CD4-positive, alpha-beta T cell treated with Interleukin-17A for 1 hour (primary cell): ENCODE data around the gene FLAD1.
A peak's percentile ranks its signal among the peaks of the same experiment; 100 is the strongest.
"Not testable (repeated sequence)": the region's sequence is repeated elsewhere in the genome, so short reads cannot be mapped to it uniquely, and the experiment has no call there.

ENCODE experiments used
- DNase-seq: peaks from one replicate; pipeline ENCODE4 v3.0.0-alpha.2; 2020

FLAD1 gene

DNA sequence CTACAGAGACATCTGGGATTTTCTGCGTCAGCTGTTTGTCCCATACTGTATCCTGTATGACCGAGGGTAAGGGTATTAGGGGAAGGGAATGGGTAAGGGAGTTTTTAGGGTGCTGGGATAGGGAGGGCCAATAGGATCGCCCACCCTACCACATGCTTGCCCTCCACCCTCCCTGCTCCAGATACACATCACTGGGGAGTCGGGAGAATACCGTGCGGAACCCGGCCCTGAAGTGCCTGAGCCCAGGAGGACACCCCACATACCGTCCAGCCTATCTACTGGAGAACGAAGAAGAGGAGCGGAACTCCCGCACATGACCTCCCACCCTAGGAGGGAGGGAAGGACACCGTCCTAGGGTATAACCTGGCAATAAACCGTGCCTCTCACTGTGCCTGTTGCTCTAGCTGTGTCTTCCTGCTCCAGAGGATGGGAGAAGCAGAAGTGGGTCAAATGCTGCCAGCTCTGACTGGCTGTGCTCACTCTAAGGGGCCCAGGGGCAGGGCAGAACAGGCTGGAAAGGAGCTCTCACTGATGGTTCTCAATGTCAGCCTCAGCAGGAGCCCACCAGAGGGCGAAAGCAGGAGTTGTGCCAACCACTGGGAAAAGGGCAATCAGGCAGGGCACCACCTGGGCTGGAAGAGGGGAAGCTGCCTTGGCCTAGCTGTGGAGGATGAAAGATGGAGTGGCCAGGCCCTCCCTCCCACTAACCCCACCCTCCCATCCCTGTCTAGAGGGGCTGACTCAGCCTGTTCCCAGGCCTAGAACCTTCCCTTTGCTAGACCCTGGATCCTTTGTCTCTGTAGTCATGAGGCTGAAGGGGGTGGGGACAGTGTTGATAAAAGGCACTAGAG lies 9.8 kb downstream of the FLAD1 start:
- no peak for DNase-seq

DNA sequence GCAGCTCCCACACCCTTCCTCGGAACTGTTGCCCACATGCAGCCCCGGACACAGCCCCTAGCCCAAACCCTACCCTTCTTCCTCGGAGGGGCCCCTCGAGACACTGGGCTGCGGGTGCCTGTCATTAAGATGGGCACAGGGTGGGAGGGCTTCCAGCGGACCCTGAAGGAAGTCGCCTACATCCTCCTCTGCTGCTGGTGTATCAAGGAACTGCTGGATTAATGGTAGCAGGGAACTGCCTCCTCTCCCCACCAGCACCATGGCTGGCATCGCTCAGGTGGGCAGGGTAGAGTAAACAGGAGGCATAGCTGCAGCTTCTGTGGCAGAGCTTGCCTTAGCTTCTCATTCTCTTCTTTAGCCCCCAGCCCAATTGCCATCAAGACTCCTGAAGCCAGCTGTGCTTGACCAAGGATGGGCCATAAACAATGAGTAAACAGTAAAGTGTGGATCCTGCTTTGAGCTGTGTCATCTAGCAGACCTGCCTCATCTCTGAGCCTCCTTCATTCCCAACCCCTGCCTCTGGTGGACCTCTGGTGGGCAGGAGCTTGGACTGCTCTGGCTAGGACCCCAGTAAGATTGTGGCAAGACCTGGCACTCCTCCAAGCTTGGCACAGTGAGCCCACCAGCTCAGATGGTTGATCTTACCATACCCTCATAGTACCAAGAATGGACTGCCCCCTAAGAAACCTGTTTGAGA lies 10.6 kb downstream of the FLAD1 start, which contains the start of gene LENEP:
Gene LENEP, plus strand, starts transcription at position 15 of the 697 bp plus-strand sequence. Its CDS starts 22 bp downstream, at position 37.
- no peak for DNase-seq

DNA sequence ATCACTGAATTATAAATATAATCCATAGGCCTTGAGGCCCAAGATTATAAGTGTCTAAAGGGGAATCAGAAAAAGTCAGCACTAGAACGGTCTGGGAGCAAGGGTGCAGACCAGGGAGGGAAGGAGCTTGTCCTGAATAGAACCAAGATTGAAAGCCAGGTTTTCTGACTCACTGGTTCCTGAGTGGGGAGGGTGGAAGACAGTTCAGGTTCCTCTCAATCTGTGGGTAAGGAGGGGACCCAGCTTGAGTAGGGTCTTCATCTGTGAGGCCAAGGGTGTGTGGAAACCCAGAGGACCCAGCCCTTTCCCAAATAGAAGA lies 11.1 kb downstream of the FLAD1 start:
- no peak for DNase-seq

DNA sequence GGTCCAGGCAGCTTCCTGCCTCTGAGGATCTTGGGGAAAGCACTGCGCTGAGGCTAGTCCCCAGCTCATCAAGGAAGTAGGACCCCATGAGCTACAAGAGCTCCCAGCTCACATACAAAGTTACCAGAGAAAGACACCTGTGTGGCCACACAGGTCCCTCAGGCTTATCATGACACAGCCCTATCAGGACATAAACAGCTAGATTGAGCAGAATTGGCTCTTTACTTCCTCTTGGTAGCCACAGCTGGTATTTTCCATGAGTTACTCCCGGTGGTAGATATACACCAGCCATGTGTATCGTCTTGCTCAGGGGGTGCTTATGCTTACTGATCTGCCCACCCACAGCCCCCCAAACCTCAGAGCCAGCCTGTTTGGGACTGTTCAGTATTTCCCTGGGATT lies 11.4 kb downstream of the FLAD1 start:
- DNase-seq, result no peak

DNA sequence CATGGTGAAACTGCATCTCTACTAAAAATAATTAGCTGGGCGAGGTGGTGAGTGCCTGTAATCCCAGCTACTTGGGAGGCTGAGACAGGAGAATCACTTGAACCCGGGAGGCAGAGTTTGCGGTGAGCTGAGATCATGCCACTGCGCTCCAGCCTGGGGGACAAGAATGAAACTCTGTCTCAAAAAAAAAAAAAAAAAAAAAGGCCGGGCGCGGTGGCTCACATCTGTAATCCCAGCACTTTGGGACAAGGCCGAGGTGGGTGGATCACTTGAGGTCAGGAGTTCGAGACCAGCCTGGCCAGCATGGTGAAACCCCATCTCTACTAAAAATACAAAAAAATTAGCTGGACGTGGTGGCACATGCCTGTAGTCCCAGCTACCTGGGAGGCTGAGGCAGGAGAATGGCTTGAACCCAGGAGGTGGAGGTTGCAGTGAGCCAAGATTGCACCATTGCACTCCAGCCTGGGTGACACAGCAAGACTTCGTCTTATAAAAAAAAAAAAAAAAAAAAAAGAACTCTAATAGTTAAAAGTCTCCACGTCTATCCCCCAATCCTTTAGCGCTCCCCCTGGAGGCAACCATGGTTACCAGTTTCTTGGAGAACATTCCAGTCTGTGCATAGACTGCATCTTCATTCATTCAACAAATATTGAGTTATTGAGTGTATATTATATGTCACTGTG lies 12.3 kb downstream of the FLAD1 start:
- not testable (repeated sequence) for DNase-seq

DNA sequence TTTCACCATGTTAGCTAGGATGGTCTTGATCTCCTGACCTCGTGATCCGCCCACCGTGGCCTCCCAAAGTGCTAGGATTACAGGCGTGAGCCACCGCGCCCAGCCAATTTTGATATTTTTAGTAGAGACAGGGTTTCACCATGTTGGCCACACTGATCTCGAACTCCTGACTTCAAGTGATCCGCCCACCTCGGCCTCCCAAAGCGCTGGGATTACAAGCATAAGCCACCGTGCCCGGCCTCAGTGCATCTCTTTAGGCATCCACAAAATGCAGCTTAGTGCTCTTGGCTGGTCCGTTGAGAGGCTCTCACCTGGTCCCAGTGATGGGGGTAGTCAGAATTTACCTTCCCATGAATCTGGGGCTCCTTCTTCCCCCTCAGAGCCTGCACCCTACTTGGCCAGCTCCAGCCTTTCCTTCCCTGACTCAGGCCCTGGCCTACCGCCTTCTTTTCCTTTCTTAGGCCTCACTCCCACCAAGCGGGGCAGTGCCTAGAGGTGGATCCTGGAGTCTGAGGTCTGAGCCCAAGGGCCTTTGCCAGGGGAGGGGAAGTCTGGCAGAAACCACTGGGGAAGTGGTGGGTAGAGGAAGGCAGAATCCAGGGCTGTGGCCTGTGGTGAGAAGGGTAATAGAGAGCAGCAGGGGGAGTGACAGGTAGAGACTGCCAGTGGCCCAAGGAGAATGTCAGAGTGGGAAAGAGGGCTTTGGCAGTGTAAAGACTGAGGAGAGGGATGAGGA lies 14.0 kb downstream of the FLAD1 start:
- no peak for DNase-seq

DNA sequence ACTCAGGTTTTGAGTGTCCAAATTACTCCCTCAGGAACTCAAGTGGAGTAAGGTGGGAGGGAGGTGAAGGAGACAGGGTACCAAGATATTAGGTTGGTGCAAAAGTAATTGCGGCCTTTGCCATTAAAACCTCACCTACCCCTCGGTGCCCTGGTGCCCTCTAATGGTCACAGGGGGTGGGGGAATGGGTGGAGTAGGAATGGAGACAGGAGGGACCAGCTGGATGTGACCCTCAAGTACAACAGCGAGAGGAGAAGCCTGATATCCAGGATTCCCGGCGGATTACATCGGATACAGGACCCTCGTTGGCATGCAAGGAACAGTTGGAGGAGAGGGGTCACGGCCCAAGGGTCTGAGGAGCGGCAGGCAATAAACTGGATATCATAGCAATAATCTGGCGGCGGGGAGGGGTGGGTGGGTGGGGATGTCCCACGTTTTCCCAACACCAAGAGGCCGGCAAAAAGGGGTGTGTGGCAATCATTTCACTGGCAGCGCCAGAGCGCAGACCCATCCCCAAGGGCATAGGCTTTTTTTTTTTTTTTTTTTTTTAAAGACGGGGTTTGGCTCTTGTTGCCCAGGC lies 15.1 kb downstream of the FLAD1 start:
- DNase-seq, result no peak

DNA sequence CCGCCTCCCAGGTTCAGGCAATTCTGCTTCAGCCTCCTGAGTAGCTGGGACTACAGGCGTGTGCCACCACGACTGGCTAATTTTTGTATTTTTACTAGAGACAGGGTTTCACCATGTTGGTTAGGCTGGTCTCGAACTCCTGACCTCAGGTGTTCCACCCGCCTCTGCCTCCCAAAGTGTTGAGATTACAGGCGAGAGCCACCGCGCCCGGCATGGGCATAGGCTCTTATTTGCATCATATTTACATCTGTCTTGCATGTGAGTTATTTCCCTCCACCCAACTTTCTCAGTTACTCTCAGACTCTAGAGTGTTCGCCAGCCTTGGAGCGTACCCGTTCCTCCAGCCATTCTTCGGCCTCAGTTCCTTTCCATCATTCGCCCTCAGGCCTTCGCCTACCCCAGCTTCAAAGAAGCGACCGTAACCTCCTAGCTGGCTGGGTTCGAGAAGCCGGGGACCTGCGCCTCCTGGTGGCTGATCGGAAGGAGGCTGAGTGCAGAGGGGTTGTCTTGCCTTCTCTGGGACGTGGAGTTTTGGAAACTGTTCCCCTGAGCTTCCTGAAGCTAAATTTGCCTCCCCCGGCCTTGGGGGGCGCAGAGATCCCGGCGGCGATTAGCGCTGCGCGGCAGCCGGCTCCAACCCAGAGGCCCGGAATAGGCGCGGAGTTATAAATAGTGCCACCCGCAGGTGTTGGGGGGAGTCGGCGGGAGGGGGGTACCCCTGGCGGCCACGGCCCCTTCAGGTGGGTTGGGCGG lies 15.8 kb downstream of the FLAD1 start:
- DNase-seq, result peak; percentile 81

DNA sequence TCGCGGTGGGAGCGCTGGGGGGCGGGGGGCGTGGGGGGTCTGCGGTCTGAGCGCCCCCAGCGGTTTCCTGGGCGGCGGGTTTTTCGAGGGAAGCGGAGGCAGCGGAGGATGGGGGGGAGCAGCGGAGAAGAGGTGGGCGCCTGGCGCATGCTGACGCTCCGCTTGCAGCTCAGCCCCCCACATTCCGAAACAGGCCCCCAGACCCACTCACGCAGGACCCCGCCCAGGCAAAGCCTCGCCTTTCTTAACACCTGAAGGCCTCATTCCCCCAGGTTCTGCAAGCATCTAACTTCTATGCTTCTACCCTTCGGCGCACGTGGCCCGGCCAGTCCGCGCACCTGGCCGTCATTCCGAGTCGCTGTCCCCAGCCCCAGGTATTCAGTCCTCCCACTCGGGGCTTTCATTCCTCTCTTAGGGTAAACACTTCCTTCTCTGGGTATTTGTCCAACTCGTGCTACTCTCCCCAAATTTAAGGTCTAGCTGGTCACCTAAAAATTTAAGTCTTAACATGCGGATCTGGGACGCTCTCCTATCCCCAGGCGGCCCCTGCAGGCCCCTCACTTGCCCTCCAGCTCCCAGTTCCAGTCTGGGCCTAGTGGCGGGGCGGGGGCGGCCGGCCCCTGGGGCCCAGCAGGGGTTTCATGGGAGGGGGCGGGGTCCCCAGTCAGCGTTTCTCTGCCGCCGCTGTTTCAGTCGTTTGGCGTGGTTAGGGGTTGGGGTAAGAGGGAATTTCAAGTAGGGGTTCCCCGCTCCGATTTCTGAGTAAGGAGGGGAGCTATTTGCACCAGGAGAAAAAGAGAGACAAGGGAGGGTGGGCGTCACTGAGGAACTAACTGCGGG lies 16.6 kb downstream of the FLAD1 start:
- DNase-seq, result peak; percentile 54

DNA sequence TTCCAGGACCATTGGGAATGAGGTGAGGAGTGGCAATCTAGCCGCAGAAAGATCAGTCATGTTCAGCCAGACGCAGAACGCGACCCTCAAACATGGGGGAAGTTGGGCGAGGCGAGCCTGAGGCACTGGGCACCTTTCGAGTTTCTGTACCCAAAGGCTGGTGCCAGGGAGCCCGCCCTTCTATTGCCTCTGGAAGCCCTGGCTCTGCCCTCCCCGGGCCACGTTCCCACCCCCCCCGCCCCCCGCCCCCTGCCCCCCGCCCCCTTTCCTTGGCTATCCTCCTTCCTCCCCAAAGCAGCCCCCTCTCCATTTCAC lies 17.2 kb downstream of the FLAD1 start:
- no peak for DNase-seq

DNA sequence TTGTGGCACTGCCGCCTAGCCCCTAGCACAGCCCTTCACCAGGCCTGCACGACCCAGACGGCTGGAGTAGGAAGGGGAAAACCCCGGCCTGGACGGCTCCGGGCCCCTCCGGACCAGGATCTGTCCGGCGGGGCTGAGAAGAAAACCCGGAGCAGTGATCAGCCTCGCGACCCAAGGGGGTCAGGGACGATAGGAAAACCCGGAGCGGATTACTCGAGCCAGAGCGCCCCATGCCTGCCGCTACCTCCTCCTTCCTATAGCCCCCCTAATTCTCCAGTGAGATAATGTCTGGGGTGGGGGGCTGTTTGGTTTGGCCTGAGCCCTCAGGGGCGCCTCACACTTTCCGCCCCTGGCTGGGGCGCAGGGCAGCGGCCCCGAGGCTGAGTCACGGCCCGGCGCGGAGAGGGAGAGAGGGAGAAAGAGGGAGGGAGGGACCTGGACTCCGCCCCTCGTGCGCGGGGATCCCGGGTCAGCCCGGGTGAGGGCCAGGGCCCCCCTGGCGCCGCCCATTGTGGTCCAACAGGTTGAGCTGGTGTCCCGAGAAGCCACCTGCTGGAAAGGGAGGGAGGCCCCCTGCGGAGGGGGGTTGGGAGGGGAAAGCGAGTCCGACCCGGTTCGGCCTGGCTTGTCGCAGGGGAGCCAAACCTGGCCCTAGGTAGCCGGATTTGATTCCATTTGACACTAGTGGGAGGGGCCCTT lies 17.7 kb downstream of the FLAD1 start:
- DNase-seq, result peak; percentile 83

DNA sequence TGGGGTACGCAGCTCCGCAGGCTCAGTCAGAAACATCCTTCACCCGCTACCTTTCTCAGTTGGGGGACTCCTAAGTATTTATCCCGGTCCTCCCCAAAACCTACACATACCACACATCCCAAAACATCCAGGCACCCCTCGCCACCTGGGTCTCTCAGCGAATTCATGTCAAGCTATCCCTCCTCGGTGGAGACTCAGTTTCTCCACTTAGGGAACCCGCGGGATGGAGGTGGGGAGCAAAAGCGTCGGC lies 18.2 kb downstream of the FLAD1 start:
- DNase-seq, result no peak

DNA sequence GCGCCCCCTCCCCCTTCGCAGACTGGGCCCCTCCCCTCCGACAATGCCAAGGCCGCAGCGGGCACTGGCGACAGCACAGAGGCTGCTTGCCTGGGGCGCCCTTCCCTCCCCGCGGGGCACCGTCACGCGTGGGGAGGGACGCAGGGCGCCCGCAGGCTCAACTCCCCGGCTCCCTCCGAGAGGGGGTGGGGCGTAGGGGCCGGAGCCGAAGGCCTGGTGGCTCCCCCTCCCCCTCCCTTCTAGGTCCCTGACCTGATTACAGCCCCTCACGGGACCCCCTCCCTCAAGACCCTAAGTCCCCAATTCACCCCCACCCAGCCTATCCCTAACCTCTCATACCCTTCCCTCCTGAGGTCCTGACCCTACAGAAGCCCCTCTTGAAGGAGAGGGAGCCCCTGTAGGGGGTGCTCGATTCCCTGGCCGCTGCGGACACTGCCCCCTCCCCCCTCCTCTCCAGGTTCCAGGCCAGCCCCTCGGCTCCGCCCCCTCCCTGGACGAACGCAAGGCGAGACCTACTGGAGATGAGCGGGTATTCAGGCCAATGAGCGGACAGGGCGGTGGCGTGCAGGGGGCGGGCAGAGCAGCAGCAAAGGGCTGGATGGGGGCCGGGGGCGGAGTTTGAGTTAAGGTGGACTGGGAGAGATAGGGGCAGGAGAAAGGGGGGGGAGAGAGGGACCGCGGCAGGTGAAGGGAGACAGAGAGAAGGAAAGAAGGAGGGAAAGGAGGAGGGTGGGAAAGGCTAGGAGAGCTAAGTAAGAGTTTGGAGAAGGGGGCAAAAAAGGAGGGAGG lies 18.7 kb downstream of the FLAD1 start:
- peak; percentile 98 for DNase-seq

DNA sequence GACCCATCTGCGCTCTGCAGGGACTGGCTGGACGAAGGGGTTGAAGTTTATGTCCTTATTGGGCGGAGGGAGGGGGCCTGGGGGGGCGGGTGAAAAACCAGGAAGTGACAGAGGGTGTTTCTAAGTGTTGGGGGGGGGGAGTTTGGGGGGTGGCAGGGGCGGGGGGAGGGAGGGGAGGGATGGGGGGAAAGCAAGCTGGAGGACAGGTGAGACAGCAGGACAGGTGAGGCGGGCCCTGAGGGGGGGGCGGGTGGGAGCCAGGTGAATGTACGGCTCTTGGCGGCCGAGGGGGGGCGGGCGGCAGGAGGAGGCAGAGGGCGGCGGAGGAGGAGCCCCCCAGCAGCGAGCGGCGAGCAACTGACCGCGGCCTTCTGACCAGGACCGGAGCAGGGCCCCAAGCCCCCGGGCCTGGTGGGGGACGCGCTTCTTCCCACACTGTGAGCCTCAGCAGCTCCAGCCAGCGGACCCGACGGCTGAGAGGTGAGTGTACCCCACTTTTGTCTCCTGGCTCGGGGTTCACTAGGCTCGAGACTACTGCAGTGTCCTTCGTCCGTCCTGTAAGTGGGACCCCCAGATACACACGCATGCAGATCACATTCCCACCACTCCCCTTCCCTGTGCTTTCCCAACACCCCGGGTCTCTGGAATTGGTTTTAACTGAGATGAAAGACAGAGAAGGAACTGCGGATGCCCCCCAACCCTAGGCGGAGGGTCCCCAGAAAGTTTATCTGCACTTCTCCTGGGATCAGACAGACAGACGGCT lies 19.5 kb downstream of the FLAD1 start, which contains the start of gene ZBTB7B:
Gene ZBTB7B, plus strand, starts transcription at position 339 of the 763 bp plus-strand sequence. CDS start 11,859 bp downstream, outside the sequence.
- DNase-seq, result no peak

DNA sequence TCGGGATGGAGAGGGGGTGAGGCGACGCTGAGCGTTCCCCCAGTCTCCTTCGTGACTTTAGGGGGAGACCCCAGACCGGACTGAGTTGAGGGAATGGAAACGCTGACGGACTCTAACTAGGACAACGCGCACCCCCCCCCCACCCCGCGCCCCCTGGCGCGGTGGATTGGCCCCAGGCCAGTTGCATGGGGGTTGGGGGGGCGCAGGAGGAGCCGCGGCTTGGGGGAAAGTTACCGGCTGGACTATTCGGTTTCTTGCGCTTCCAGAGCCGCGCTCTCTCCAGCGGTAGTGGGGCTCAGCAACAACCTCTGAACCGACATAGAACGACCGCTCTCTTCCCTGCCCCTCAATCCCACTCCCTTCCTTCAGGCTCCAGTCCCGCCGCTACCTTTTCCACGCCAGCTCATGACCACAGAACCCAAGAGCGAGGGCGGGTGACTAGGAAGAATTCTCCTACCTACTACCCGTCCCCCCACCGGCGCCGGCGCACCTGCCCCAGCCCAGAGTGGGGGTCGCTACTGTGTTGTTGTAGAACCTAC lies 20.2 kb downstream of the FLAD1 start:
- DNase-seq, result no peak

DNA sequence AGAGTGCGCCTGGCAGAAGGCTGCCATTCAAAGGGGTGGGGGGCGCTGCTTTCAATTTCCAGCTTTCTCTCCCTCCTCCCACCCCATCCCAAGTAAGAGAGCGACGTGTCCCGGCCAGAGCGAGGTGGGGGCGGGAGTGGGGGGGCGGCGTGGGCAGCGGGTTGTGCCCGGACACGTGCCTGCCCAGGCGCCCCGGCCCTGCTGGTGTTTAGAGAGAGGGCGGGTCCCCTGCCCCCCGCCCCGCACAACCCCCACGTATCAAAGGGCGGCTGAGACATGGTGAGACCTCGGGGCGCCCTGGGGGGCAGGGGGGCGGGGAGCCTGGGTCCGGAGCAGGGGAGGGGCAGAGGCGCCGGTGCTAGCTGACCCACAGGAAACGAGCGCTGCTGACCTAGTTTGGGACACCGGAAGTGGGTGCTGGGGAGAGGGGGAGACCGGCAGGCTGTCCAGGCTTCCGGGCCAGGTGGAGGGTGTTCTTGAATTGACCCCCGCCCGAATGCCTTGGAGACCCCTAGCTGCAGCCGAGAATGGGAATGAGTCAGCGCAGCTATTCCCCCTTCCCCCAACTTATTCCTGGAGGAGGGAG lies 20.7 kb downstream of the FLAD1 start:
- no peak for DNase-seq

DNA sequence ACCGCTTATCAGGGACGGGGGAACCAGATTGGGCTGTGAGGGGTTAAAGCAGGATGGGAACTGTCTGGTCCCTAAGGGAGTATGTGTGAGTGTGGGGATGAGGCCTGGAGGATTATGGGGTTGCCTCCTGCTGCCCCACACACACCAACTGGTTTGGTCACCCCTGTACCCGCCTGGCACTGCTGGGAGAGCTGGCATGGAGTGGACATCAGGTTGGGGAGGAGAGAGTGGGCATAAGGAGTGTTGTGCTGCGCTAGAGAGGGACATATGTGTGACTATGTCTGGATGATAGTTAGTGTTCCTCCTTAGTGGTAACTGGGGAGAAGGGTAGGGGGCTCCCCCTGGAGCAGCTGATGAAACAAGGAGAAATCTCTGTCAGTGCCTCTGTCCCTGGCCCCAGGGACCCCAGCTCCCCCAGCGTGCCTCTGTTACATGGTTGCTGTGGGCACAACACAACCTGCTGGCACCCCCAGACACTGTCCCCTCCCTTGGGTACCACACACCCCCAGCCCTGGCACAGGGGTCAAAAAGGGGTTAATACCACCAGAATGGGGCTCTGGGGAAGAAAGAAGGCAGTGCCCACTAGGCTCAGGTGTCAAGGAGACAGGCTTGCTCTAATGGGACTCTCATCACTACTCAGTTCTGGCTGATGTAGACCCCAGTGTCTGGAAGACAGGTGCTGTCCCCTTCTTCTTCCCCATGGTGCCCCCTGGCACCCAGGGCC lies 21.4 kb downstream of the FLAD1 start:
- DNase-seq, result no peak
